ENCODE results near the gene PPP5C. TPM values are rescaled to one million over a fixed set of nuclear protein-coding genes. Genes with fewer than 3 reads are reported as not detected.

PPP5C gene
- polyA plus RNA-seq, 1 donor from 2014 or later: 99.3 TPM

- Histone ChIP-seq H2AFZ (ENCODE audit: low read depth, low read length) (no peak overlapping the region), H3K9me3 (ENCODE audit: low read length) (no peaks in the 10 kb centered on the region), H3K9me2 (ENCODE audit: insufficient read depth, low read length) (no peaks in the 10 kb centered on the region), H3K9ac (ENCODE audit: low read length) (no peak overlapping the region), H3F3A (ENCODE audit: insufficient read depth, low read length, poor library complexity, severe bottlenecking) (no peaks in the 10 kb centered on the region), H3K79me2 (replicated peaks; ENCODE audit: insufficient read depth, low read length) (no peaks in the 10 kb centered on the region), H3K4me2 (ENCODE audit: low read length) (no peak overlapping the region), H3K4me3 (ENCODE audit: low read length) (no peak overlapping the region), H4K20me1 (ENCODE audit: insufficient read depth) (no peaks in the 10 kb centered on the region), H3K27ac (ENCODE audit: low read length) (no peak overlapping the region), H3K36me3 (ENCODE audit: insufficient read depth, low read length) (peaks cover 6% of the 10 kb centered on the region), H3K27me3 (ENCODE audit: insufficient read depth, low read depth, low read length) (no peaks in the 10 kb centered on the region)
- no peak for TF ChIP-seq RAD21 (conservative IDR thresholded peaks at IDR 0.05)
- no peak for TF ChIP-seq EP300 (conservative IDR thresholded peaks at IDR 0.05; ENCODE audit: poor library complexity, severe bottlenecking)
- TF ChIP-seq MXI1 (conservative IDR thresholded peaks at IDR 0.05; ENCODE audit: poor library complexity, severe bottlenecking): no peak
- TF ChIP-seq EZH2 (IDR thresholded peaks at IDR 0.05; ENCODE audit: borderline replicate concordance, insufficient read depth, low read length, poor library complexity, severe bottlenecking): no peak
- no peak for TF ChIP-seq REST (IDR thresholded peaks at IDR 0.05; ENCODE audit: borderline replicate concordance)
- no peak for TF ChIP-seq POLR2AphosphoS5 (IDR thresholded peaks at IDR 0.05)
- no peak for TF ChIP-seq TAF1 (IDR thresholded peaks at IDR 0.05; ENCODE audit: low read depth)
- TF ChIP-seq SMC3 (conservative IDR thresholded peaks at IDR 0.05; ENCODE audit: poor library complexity): no peak
Measured at GRCh38 chr19:46366620-46367292, 19.9 kb downstream of the PPP5C start.

GRCh38 chr19:46367426-46367825 is 20.5 kb downstream of the PPP5C start:
- Histone ChIP-seq H4K20me1 (ENCODE audit: insufficient read depth) (no peaks in the 10 kb centered on the region), H3K9ac (ENCODE audit: low read length) (no peak overlapping the region), H3K27me3 (ENCODE audit: insufficient read depth, low read depth, low read length) (no peaks in the 10 kb centered on the region), H2AFZ (ENCODE audit: low read depth, low read length) (no peak overlapping the region), H3F3A (ENCODE audit: insufficient read depth, low read length, poor library complexity, severe bottlenecking) (no peaks in the 10 kb centered on the region), H3K4me2 (ENCODE audit: low read length) (no peak overlapping the region), H3K79me2 (replicated peaks; ENCODE audit: insufficient read depth, low read length) (no peaks in the 10 kb centered on the region), H3K27ac (ENCODE audit: low read length) (no peak overlapping the region), H3K4me3 (ENCODE audit: low read length) (no peak overlapping the region), H3K9me2 (ENCODE audit: insufficient read depth, low read length) (no peaks in the 10 kb centered on the region), H3K9me3 (ENCODE audit: low read length) (no peaks in the 10 kb centered on the region), H3K36me3 (ENCODE audit: insufficient read depth, low read length) (peaks cover 6% of the 10 kb centered on the region)
- no peak for TF ChIP-seq MXI1 (conservative IDR thresholded peaks at IDR 0.05; ENCODE audit: poor library complexity, severe bottlenecking)
- no peak for TF ChIP-seq TAF1 (IDR thresholded peaks at IDR 0.05; ENCODE audit: low read depth)
- TF ChIP-seq EZH2 (IDR thresholded peaks at IDR 0.05; ENCODE audit: borderline replicate concordance, insufficient read depth, low read length, poor library complexity, severe bottlenecking): no peak
- no peak for TF ChIP-seq CTCF (IDR thresholded peaks at IDR 0.05; ENCODE audit: poor library complexity, severe bottlenecking)
- TF ChIP-seq POLR2AphosphoS5 (IDR thresholded peaks at IDR 0.05): no peak
- TF ChIP-seq RAD21 (conservative IDR thresholded peaks at IDR 0.05): no peak
- TF ChIP-seq EP300 (conservative IDR thresholded peaks at IDR 0.05; ENCODE audit: poor library complexity, severe bottlenecking): no peak
- TF ChIP-seq REST (IDR thresholded peaks at IDR 0.05; ENCODE audit: borderline replicate concordance): no peak
- TF ChIP-seq SMC3 (conservative IDR thresholded peaks at IDR 0.05; ENCODE audit: poor library complexity): no peak
